HT1080 (cell line): ENCODE results near the gene DKK2. TPM values are rescaled to one million over a fixed set of nuclear protein-coding genes. Genes with fewer than 3 reads are reported as not detected.
A peak's percentile ranks its signal among the peaks of the same experiment; 100 is the strongest.

Experiments
- DNase-seq: peaks from one replicate; pipeline ENCODE4 v3.0.0-alpha.2; 2015; ENCODE audit warnings: low read depth
- polyA plus RNA-seq, 2 experiments: library from polyadenylated mRNA; depleted of rRNA; stranded (reverse); fragments of >200 nt; gene quantifications; 2 replicates each; pipeline ENCODE4 v1.2.3, GENCODE V29; 2015
- total RNA-seq: library from RNA; depleted of rRNA; stranded (reverse); fragments of >200 nt; shearing (Covaris generic); gene quantifications from 2 replicates; pipeline ENCODE4 v1.2.3, GENCODE V29; 2014; rRNA removed

The DKK2 gene
- 0.08 and 0.67 TPM in 2 replicates for total RNA-seq
- polyA plus RNA-seq (2015; cell fraction: cytosol; rRNA removed) = 0.21 and 0.41 TPM in 2 replicates
- polyA plus RNA-seq (2015; cell fraction: nucleus; rRNA removed) = 0.44 and 0.67 TPM in 2 replicates

GRCh38 chr4:107035819-107036583 is at the start of gene DKK2:
TSS of gene DKK2 (minus strand) at chr4:107036313. CDS start at chr4:107035591, 722 bp downstream.
- peak; percentile 21 for DNase-seq

- DNase-seq = no peak
Observed at GRCh38 chr4:107077192-107077591, 41.1 kb upstream of the DKK2 start.

- no peak for DNase-seq
Observed at GRCh38 chr4:107072836-107073736, 37.0 kb upstream of the DKK2 start.

- no peak for DNase-seq
Observed at GRCh38 chr4:107071108-107071507, 35.0 kb upstream of the DKK2 start.

GRCh38 chr4:107069049-107069448 is 32.9 kb upstream of the DKK2 start:
- peak; percentile 18 for DNase-seq

GRCh38 chr4:107068116-107068515 is 32.0 kb upstream of the DKK2 start:
- DNase-seq = no peak

- no peak for DNase-seq
Observed at GRCh38 chr4:107066621-107067020, 30.5 kb upstream of the DKK2 start.

GRCh38 chr4:107065201-107065600 is 29.1 kb upstream of the DKK2 start:
- no peak for DNase-seq

- peak; percentile 26 for DNase-seq
Observed at GRCh38 chr4:107060388-107060787, 24.3 kb upstream of the DKK2 start.

GRCh38 chr4:107058828-107059227 is 22.7 kb upstream of the DKK2 start:
- DNase-seq = peak; percentile 62

- peak; percentile 14 for DNase-seq
Observed at GRCh38 chr4:107050525-107051135, 14.5 kb upstream of the DKK2 start.

GRCh38 chr4:107046261-107046660 is 10.1 kb upstream of the DKK2 start:
- DNase-seq = no peak

GRCh38 chr4:107044170-107044569 is 8.1 kb upstream of the DKK2 start:
- DNase-seq = no peak

GRCh38 chr4:107037199-107037584 is 1.1 kb upstream of the DKK2 start:
- DNase-seq = peak; percentile 25

- no peak for DNase-seq
Observed at GRCh38 chr4:107036584-107037198, 578 bp upstream of the DKK2 start.

GRCh38 chr4:107034996-107035818 is 906 bp downstream of the DKK2 start:
- DNase-seq = no peak

- no peak for DNase-seq
Observed at GRCh38 chr4:107034091-107034995, 1.8 kb downstream of the DKK2 start.

- DNase-seq = no peak
Observed at GRCh38 chr4:107027379-107027778, 8.7 kb downstream of the DKK2 start.

GRCh38 chr4:107018344-107018735 is 17.8 kb downstream of the DKK2 start:
- no peak for DNase-seq
